Ishikawa (cell line): Measurements from ENCODE around the gene APC.

ENCODE experiments used
- CEBPB ChIP-seq: IDR thresholded peaks from 2 replicates; pipeline ENCODE4 v1.6.1; 2012
- CREB1 ChIP-seq: IDR thresholded peaks from 2 replicates; pipeline ENCODE4 v1.6.1; 2012; ENCODE audit warnings: low read depth
- EGR1 ChIP-seq: IDR thresholded peaks from 2 replicates; pipeline ENCODE4 v1.6.1; 2012
- EP300 ChIP-seq: IDR thresholded peaks from 2 replicates; pipeline ENCODE4 v1.6.1; 2012; ENCODE audit warnings: borderline replicate concordance
- FOXM1 ChIP-seq: IDR thresholded peaks from 2 replicates; pipeline ENCODE4 v1.6.1; 2012; ENCODE audit warnings: low read depth, borderline replicate concordance
- MAX ChIP-seq: IDR thresholded peaks from 2 replicates; pipeline ENCODE4 v1.6.1; 2012
- NFIC ChIP-seq: IDR thresholded peaks from 2 replicates; pipeline ENCODE4 v1.6.1; 2012
- RAD21 ChIP-seq: IDR thresholded peaks from 2 replicates; pipeline ENCODE4 v1.6.1; 2012; ENCODE audit warnings: low read depth
- REST ChIP-seq: IDR thresholded peaks from 2 replicates; pipeline ENCODE4 v1.6.1; 2012; ENCODE audit warnings: low read depth, mild to moderate bottlenecking
- TAF1 ChIP-seq: IDR thresholded peaks from 2 replicates; pipeline ENCODE4 v1.6.1; 2012; ENCODE audit warnings: low read depth, mild to moderate bottlenecking
- TCF12 ChIP-seq: IDR thresholded peaks from 2 replicates; pipeline ENCODE4 v1.6.1; 2012; ENCODE audit warnings: low read depth
- TEAD4 ChIP-seq: IDR thresholded peaks from 2 replicates; pipeline ENCODE4 v1.6.1; 2012
- USF1 ChIP-seq: IDR thresholded peaks from 2 replicates; pipeline ENCODE4 v1.6.1; 2012
- YY1 ChIP-seq: IDR thresholded peaks from 2 replicates; pipeline ENCODE4 v1.6.1; 2012; ENCODE audit warnings: low read depth
- ZBTB7A ChIP-seq: IDR thresholded peaks from 2 replicates; pipeline ENCODE4 v1.6.1; 2012; ENCODE audit warnings: low read depth

Gene APC

GRCh38 chr5:112823656-112824055, 86.0 kb downstream of the APC start:
- TF ChIP-seq YY1 = no peak
- no peak for TF ChIP-seq NFIC
- no peak for TF ChIP-seq CREB1
- TF ChIP-seq FOXM1 = no peak
- no peak for TF ChIP-seq TAF1
- no peak for TF ChIP-seq REST
- TF ChIP-seq CEBPB = no peak
- no peak for TF ChIP-seq TCF12

- TF ChIP-seq CREB1 = no peak
- no peak for TF ChIP-seq EGR1
- no peak for TF ChIP-seq REST
- TF ChIP-seq YY1 = no peak
- no peak for TF ChIP-seq FOXM1
- no peak for TF ChIP-seq TAF1
- TF ChIP-seq MAX = no peak
- TF ChIP-seq NFIC = no peak
- TF ChIP-seq USF1 = no peak
- no peak for TF ChIP-seq RAD21
- no peak for TF ChIP-seq CEBPB
- no peak for TF ChIP-seq EP300
- no peak for TF ChIP-seq TCF12
- no peak for TF ChIP-seq ZBTB7A
- no peak for TF ChIP-seq TEAD4
Observed at GRCh38 chr5:112824197-112824596, 86.5 kb downstream of the APC start.

- no peak for TF ChIP-seq TEAD4
- TF ChIP-seq ZBTB7A = no peak
- TF ChIP-seq NFIC = no peak
- TF ChIP-seq YY1 = no peak
- no peak for TF ChIP-seq CEBPB
- TF ChIP-seq REST = no peak
- TF ChIP-seq TCF12 = no peak
- no peak for TF ChIP-seq FOXM1
- no peak for TF ChIP-seq TAF1
Observed at GRCh38 chr5:112830378-112830777, 92.7 kb downstream of the APC start.

- TF ChIP-seq CREB1 = no peak
- TF ChIP-seq YY1 = no peak
- TF ChIP-seq USF1 = no peak
- no peak for TF ChIP-seq TEAD4
- no peak for TF ChIP-seq CEBPB
Observed at GRCh38 chr5:112833971-112834370, 96.3 kb downstream of the APC start.

- TF ChIP-seq RAD21 (no peak), MAX (no peak)
Observed at GRCh38 chr5:112844489-112844888, 106.8 kb downstream of the APC start.

GRCh38 chr5:112846556-112846955, 108.9 kb downstream of the APC start:
- no peak for TF ChIP-seq CEBPB
- no peak for TF ChIP-seq MAX
- no peak for TF ChIP-seq YY1
- no peak for TF ChIP-seq EP300
- TF ChIP-seq REST = no peak
- TF ChIP-seq TEAD4 = no peak
- TF ChIP-seq TCF12 = no peak
- TF ChIP-seq TAF1 = no peak
- no peak for TF ChIP-seq EGR1
- no peak for TF ChIP-seq ZBTB7A
